Endothelial cell (in vitro differentiated cells): Measurements from ENCODE around the gene PACRG. TPM values are rescaled to one million over a fixed set of nuclear protein-coding genes. Genes with fewer than 3 reads are reported as not detected.

Experiments used
- DNase-seq: peaks from one replicate; pipeline ENCODE4 v3.0.0; 2021; ENCODE audit warnings: low spot score
- H3K27ac Mint-ChIP-seq: one replicate; pipeline ENCODE4 v1.8.0; 2021; ENCODE audit warnings: mixed read lengths, inconsistent platforms; ENCODE audit not compliant: unreplicated experiment
- H3K27me3 Mint-ChIP-seq: one replicate; pipeline ENCODE4 v1.8.0; 2021; ENCODE audit warnings: mild to moderate bottlenecking, moderate library complexity, mixed read lengths, inconsistent platforms; ENCODE audit not compliant: unreplicated experiment
- H3K36me3 Mint-ChIP-seq: one replicate; pipeline ENCODE4 v1.8.0; 2021; ENCODE audit warnings: mild to moderate bottlenecking, low read depth, mixed read lengths, inconsistent platforms; ENCODE audit not compliant: unreplicated experiment
- H3K4me1 Mint-ChIP-seq: one replicate; pipeline ENCODE4 v1.8.0; 2021; ENCODE audit warnings: mild to moderate bottlenecking, mixed read lengths, inconsistent platforms; ENCODE audit not compliant: unreplicated experiment
- H3K4me3 Mint-ChIP-seq: one replicate; pipeline ENCODE4 v1.8.0; 2021; ENCODE audit warnings: mild to moderate bottlenecking, mixed read lengths, inconsistent platforms; ENCODE audit not compliant: unreplicated experiment
- H3K9me3 Mint-ChIP-seq: one replicate; pipeline ENCODE4 v1.8.0; 2021; ENCODE audit warnings: mixed read lengths, inconsistent platforms; ENCODE audit not compliant: unreplicated experiment
- total RNA-seq: library from RNA; stranded (reverse); fragmentation: NEBNext Ultra II Directional; extraction: Animal tissue kit (Norgen Biotek cat#: 25700); gene quantifications from one replicate; pipeline ENCODE4 v1.2.1, GENCODE V29; 2021; ENCODE audit not compliant: unreplicated experiment
- TF ChIP-seq, protein P1 (sequence below): fragments of 200-600 bp; sonication (generic); IDR thresholded peaks from one replicate; pipeline ENCODE4 v1.5.0; 2021; ENCODE audit warnings: antibody characterized with exemption; ENCODE audit not compliant: unreplicated experiment

The PACRG gene
- total RNA-seq, 1 donor from 2014 or later, result 1.1 TPM

DNA sequence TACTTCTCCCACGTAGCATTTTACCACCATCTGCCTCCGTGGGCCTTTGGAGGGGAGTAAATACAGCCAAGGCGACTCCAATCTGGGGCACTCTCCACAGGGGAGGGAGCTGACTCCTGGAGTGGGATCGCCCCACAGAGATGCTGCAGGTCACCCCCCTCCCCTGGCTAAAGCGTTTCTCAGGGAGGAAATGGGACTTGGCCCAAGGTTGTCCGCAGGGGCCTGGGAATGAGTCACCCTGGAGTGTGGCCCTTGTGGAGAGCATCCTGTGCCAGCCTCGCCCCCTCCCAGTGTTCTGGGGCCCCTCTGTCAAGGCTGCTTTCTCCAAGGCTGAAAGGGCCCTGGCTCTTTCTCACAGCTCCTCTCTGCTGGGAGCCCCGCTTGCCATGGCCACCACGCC lies 602.2 kb downstream of the PACRG start:
- H3K27ac Mint-ChIP-seq, result no peak overlapping the region
- peaks cover 2% of the 10 kb centered on the region for H3K27me3 Mint-ChIP-seq
- TF ChIP-seq, protein P1, sequence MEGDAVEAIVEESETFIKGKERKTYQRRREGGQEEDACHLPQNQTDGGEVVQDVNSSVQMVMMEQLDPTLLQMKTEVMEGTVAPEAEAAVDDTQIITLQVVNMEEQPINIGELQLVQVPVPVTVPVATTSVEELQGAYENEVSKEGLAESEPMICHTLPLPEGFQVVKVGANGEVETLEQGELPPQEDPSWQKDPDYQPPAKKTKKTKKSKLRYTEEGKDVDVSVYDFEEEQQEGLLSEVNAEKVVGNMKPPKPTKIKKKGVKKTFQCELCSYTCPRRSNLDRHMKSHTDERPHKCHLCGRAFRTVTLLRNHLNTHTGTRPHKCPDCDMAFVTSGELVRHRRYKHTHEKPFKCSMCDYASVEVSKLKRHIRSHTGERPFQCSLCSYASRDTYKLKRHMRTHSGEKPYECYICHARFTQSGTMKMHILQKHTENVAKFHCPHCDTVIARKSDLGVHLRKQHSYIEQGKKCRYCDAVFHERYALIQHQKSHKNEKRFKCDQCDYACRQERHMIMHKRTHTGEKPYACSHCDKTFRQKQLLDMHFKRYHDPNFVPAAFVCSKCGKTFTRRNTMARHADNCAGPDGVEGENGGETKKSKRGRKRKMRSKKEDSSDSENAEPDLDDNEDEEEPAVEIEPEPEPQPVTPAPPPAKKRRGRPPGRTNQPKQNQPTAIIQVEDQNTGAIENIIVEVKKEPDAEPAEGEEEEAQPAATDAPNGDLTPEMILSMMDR, result no peak
- peaks cover 26% of the 10 kb centered on the region for H3K4me1 Mint-ChIP-seq
- DNase-seq, result no peak
- no peaks in the 10 kb centered on the region for H3K9me3 Mint-ChIP-seq
- no peaks in the 10 kb centered on the region for H3K36me3 Mint-ChIP-seq
- H3K4me3 Mint-ChIP-seq, result no peak overlapping the region

DNA sequence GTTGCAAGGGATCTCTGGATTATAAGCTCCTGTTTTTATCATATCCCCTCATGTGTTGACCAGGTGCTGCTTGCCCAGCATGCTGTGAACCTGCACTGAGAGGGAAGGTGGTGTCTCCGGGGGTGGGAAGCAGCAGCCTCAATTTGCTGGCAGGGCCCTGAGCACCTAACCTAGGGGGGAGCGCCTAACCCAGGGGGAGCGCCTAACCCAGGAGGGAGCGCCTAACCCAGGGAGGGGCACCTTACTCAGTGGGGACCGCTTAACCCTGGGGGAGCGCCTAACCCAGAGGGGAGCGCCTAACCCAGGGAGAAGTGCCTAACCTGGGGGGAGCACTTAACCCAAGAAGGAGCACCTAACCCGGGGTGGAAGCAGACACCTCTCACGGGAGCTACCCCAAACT lies 603.5 kb downstream of the PACRG start:
- Mint-ChIP-seq H3K9me3 (no peaks in the 10 kb centered on the region), H3K4me3 (no peak overlapping the region), H3K36me3 (no peaks in the 10 kb centered on the region), H3K27me3 (peaks cover 6% of the 10 kb centered on the region), H3K4me1 (peaks cover 38% of the 10 kb centered on the region), H3K27ac (no peak overlapping the region)
- TF ChIP-seq, protein P1, result no peak
- no peak for DNase-seq

DNA sequence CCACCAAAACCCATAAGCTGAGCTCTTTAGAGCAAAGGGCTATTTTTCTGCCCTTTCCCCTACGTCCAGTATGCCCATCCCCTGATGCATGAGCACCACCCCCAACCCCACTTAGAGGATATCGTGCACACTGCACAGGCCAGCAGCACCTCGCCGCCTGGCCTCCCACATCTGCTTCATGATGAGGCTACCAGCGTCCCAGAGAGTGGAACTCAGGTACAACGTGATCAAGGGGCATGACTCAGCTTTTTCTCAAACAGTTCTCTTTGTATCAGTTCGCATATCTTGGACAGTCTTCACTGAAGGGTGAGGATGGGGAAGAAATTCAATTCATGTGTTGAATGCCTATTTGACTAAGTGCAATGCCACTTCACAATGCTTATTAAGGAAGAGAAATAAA lies 604.8 kb downstream of the PACRG start:
- Mint-ChIP-seq H3K4me1 (peaks cover 48% of the 10 kb centered on the region), H3K36me3 (no peaks in the 10 kb centered on the region), H3K27me3 (peaks cover 13% of the 10 kb centered on the region), H3K9me3 (no peaks in the 10 kb centered on the region), H3K27ac (peak overlapping the region; percentile 24), H3K4me3 (no peak overlapping the region)
- no peak for DNase-seq
- TF ChIP-seq, protein P1, result no peak

DNA sequence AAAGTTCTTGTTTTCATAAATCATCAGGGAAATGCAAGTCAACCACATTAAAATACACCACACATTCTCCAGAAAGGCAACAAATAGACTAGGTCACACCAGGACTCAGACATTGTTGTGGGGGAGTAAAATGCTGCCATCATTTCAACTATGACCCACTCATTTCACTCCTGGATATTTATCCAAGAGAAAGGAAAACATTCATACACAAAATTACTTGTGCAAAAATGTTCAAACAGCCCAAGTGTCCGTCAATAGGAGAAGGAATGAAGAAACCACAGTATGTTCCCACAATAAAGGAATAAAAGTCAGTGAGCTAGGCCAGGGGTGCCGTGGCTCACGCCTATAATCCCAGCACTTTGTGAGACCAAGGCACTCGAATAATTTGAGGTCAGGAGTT lies 605.3 kb downstream of the PACRG start:
- no peak for DNase-seq
- Mint-ChIP-seq H3K4me1 (peaks cover 53% of the 10 kb centered on the region), H3K36me3 (no peaks in the 10 kb centered on the region), H3K4me3 (no peak overlapping the region), H3K27me3 (peaks cover 13% of the 10 kb centered on the region), H3K27ac (peak overlapping the region; percentile 24), H3K9me3 (no peaks in the 10 kb centered on the region)
- TF ChIP-seq, protein P1, result no peak

DNA sequence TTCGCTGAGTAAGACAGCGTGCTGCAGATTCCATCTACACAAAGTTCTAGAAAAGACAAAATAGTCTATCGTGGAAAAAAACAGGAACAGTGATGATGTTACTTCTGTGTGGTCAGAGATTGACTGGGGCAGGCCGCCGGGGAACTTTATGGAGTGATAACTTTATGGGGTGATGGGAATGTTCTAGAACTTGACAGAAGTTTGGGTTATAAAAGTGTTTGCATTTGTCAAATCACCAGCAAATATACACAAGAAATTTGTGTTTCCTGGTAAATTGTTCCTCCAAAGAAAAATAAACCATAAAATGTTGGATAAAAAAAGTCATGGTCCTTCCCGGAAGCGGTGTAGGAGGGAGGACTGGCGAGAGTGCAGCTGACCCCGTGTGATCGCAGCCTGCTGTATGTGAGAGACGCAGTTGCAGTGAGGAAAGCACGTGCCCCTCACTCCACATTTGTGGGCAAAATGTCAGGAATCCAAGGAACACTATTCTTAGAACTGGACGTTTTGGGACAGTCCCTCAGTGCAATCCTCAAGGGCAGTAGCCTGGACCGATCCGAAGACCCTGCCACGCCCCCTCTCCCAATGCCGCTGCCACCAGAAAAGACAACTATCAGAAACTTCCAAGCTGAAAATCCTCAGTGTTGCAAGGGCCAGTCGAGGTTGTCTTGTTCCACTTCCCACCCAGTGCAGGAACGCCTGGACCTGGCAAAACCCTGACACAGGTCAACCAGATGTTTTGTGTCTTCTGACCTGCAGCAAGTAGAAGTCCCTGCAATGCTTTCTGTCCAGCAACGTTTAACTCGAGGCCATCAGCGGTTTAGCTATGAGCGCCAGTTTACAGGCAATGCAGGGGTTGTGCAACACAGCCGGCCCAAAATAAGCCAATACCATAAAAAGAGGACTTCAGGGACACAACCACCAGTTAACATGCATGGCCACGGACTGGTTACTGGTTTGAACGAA lies 606.2 kb downstream of the PACRG start:
- no peaks in the 10 kb centered on the region for H3K9me3 Mint-ChIP-seq
- no peak overlapping the region for H3K4me3 Mint-ChIP-seq
- H3K27ac Mint-ChIP-seq, result peak overlapping the region; percentile 98
- peaks cover 13% of the 10 kb centered on the region for H3K27me3 Mint-ChIP-seq
- no peaks in the 10 kb centered on the region for H3K36me3 Mint-ChIP-seq
- DNase-seq, result no peak
- H3K4me1 Mint-ChIP-seq, result peaks cover 61% of the 10 kb centered on the region
- TF ChIP-seq, protein P1, result no peak
